Stimulated activated CD8-positive, alpha-beta memory T cell treated with anti-CD3 and anti-CD28 coated beads, Interleukin-4, amount 100 ng/mL, for 1 hour (primary cell): Measurements from ENCODE around the gene KLKB1.

Source experiments
- DNase-seq, 2 donors: peaks; one replicate each; pipeline ENCODE4 v3.0.0-alpha.2; 2020; ENCODE audit warnings: low read depth in 2 of 2, low spot score in 1 of 2

Gene KLKB1

DNA sequence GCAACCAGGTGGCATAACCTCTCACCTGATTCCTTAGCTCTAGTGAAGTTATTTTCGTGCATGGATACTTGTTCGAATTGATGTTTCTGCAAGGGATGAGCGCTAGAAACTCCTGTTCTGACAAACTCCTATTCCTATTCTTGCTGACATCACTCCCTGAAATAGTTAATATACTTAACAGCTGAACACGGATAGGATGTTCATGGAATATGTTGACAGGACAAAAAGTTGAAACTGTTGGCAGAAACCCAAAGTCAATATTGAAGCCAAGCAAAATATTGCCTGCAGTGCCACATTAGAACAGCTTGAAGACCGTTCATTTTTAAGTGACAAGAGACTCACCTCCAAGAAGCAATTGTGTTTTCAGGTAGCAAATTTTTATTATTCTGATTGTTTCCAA, at the start of gene KLKB1:
KLKB1 (plus strand) TSS at position 287 of the 400 bp plus-strand sequence. CDS start 689 bp downstream, outside the sequence.
- DNase-seq: no peak

DNA sequence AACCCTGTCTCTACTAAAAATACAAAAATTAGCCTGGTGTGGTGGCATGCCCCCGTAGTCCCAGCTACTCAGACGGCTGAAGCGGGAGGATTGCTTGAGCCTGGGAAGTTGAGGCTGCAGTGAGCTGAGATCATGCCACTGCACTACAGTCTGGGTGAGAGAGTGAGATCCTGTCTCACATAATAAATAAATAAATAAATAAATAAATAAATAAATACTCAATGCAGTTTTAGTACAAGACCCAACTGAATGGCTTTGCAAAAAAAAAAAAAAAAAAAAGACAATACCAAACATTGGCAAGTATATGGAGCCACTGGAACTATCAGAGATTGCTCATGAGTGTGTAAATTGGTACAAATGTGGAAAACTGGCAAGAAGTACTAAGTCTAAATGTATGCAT, 39.2 kb upstream of the KLKB1 start:
- no peak for DNase-seq

DNA sequence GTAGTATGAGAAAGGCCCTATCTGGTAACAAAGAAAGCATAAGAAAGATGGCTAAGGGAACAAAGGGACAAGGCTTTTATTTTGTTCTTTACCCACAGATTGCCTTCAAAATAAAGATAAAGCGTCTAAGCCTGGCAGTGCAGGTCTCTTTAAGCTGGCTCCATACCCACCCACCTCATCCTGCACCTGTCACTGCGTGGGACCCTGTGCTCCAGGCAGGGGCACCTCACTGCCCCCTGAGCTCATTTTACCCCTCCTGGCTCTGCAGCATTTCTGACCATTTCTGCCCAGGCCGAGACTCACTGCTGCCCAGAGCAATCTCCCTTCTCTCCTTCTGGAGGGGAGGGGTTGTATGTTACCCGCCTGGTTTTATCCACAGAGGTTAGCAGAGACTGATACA, 37.7 kb upstream of the KLKB1 start:
- DNase-seq: no peak

DNA sequence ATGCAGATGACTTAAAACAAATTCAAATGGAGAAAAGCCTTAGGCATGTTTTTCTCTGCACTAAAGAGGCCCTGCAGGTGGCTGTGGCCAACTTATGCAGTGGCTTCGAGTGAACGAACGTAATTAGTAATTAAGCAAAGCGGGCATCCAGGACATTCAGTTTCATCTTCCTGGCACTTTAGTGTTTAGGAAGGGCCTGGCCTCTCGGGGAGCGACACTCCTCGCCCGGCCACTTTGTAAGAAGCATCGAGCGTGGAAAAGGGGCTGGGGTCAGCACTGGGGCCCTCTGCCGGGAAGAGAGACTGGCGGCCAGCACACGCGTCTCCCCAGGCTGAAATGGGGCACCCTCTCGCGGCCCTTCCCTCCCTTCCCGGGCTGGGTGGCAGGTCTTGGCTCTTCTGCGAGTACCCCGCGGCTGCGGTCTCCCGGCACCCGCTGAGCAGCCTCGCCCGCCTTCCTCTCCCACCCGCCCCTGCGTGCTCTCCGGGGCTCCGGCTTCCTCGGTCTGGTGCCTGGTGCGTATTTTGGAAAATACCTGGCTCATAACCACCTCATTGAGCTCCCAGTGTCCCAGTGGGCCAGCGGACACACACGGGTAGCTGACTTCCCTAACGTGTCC, 36.6 kb upstream of the KLKB1 start:
- DNase-seq: peak in 1 of 2 donors; percentile 17

DNA sequence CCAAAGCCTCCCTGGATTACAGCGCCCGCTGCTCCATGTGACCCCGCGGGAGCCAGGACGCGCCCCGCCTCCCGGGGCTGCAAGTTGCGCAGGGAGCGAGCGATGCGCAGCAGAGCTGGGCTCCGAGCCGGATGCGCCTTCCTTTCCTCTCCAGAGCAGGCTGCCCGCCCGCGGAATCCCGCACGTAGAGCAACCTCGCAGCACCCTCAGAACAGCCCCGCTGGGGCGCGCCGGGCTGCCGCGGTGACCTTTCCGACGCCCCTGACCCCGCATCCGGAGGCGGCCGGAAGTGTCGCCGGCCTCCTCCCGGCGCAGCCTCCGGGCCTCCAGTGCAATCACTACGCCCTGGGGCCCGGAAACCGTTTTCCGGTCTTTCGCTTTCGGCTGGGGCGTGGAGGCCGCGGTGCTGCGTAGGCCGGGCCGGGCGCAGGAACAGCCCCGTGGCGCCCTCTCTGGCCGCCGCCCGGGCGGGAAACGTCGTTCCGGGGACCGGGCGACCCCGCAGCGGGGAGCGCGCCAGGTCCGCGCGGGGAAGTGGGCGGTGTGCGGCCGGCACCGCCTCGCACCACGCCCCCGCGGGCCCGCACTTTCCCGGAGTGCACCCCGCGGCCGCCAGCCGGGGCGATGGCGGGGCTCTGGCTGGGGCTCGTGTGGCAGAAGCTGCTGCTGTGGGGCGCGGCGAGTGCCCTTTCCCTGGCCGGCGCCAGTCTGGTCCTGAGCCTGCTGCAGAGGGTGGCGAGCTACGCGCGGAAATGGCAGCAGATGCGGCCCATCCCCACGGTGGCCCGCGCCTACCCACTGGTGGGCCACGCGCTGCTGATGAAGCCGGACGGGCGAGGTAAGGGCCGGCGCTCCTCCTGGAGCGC, 35.9 kb upstream of the KLKB1 start, which contains the start of gene CYP4V2:
CYP4V2 (plus strand) TSS at position 368 of the 866 bp plus-strand sequence; CDS start at position 625, 257 bp downstream.
- DNase-seq: peak; percentile 64 to 75

DNA sequence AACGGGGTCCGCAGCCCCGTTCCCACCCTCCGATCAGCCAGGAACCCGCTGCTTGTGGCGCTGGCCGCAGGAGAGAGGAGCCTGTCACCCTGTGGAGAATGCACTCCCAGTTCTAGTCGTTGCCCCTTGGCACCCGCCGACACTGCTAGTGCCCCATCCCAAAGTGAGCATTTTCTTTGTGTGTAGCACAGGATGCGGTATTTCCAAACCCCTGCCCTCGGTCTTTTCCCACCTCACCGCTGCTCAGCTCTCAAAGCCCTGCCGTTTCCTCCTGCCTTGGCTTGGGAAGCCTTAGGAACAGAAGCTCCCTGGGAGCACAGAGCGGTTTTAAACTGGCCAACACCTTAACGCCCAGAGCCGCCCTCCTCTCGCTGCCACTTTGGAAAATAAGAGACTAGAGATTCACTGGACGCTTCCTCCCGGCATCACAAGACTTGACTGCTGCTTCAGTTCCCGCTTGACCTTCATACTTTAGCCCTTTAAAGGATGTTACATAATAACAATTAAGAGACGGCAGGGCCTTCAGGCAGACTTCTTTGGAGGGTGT, 35.2 kb upstream of the KLKB1 start:
- peak in 1 of 2 donors; percentile 12 for DNase-seq

DNA sequence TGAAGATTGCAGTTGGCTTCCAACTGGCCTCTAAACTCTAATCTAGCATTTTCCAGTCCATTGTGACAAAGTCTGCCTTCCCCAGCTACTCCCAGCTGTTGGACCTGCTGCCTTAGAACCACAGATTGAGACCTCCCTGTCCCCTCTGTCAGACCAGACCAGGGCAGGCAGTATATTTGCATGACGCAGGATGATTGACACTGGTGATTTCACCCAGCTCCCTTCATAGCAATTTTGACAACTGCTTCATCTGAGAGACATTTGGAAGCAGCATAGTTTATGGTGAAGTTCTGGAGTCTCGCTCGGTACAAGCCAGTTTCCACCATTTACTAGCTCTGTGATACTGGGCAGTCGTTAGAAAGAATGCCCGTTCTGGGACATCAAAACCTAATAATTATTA, 33.5 kb upstream of the KLKB1 start:
- no peak for DNase-seq

DNA sequence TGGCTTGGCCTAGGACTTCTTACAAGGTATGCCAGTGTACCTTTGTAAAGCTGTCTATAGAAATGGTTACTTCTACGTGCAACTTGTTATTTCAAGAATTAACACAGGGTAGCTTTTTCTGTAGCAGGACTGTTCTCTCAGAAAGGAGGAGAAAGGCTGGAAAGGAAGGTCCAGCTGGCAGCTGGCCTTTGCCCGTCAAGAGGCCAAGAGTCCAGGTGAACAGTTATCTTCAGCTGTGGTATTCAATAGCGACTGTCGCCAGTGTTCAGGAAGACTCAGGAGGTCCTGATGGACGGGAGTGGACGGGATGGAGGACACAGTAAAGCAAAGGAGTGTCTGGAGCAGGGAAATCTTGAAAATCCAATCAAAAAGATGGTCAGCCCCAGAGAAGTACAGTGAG, 31.2 kb upstream of the KLKB1 start:
- no peak for DNase-seq

DNA sequence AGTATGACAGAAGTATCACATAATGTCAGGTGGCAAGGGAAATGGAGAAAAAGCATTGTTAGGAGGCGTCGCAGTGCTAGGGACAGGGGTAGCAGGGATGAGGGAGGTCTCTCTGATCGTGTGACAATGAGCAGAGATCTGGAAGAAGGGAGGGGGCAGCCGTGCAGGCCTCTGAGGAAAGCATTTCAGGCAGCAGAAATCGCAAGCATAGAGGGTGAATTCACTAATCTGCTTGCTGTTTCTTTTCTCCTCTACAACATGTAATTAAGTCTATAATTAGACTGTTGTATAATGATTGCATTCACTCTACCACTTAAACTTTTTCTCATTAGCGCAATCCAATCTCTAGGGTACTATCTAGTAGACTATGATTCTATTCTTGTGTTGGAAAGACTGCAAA, 26.8 kb upstream of the KLKB1 start:
- no peak for DNase-seq

DNA sequence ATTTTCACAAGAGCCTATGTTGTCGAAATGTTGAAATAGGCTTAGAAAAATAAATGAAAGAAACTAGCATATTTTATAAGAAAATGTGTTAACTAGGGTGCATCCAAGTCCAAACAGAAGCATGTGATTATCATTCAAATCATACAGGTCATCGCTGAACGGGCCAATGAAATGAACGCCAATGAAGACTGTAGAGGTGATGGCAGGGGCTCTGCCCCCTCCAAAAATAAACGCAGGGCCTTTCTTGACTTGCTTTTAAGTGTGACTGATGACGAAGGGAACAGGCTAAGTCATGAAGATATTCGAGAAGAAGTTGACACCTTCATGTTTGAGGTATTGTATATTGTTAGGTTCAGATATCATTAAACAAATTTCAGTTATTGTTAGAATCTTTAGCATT, 26.3 kb upstream of the KLKB1 start:
- DNase-seq: no peak

DNA sequence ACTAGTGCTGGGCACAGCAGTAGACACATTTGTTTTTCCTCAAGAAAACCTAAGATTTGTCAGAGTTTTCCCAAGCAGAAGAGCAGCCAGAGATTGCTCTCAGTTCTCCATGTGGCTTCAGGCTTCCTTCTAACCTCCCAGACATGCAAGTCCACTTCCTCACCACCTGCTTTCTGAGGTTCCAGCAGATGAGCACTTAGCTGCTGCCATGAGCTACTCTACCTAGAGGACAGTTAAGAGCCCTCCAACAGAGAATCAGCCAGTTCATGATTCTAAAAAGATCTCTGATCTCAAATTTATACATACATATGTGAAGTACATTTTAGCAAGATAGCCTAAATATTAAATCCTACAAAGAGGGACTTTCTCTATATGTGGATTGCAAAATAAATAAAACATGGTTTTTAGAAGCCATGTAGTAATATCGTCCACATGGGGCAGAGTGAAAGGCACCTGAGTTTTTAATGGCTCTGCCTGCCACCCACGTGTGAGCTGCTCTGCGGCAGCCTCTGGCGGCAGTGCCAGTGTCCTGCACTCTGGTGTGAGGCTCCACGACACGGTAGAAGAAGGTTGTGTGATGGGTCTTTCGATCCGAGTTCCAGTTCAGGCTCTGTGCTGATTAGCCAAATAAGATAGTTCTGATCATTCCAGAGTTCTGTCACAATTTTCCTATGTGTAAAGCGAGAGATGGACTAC, 25.6 kb upstream of the KLKB1 start:
- peak in 1 of 2 donors; percentile 33 for DNase-seq

DNA sequence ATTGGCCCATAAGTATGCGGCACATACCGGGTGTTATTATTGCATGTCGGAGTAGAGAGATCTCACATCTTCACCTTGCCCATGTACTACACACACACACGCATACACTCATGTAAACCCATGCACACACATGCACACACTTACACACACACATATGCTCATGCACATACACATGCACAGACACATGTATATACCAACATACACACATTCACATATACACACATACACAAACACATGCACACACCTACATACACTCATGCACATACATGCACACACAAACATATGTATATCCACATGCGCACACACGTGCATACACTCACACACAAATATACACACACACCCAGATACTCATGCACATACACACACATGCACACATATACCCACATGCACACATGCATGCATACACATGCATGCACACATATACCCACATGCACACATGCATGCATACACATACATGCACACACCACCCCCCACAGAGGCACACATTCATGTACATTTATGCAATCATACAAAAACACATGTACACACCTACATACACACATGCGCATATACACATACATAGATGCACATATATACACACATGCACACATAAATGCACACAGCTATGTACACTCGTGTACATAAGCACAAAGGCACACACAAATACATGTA, 24.7 kb upstream of the KLKB1 start:
- DNase-seq: no peak

DNA sequence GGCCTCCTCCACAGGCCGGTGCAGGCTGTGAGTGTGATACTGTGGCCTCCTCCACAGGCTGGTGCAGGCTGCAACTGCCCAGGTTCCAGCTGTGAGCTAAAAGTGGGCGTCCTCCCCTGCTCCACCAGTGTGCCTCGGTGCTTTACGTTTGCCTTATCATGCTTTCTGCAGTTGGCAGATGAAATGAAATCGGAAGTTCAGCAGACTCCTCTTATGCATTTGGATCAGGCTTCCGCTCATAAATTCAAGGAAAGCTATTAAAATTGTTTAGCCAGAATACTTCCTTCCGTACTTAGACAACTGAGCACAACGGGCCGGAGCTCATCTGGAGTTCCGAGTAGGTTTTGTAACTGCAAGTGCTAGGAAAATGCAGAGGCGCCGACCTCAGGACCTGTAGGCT, 23.9 kb upstream of the KLKB1 start:
- no peak for DNase-seq

DNA sequence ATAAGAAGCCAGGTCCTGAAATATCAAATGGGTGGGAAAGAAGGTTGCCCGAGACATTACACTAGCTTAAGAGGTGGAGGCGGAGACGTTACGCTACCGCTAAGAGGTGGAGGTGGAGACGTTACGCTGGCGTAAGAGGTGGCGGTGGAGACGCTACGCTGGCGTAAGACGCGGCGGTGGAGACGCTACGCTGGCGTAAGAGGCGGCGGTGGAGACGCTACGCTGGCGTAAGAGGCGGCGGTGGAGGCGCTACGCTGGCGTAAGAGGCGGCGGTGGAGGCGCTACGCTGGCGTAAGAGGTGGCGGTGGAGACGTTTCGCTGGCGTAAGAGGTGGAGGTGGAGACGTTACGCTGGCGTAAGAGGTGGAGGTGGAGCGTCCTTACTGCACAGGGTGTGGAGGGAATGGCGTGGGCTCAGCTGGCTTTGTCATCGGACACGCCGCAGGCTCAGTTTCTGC, 23.2 kb upstream of the KLKB1 start:
- DNase-seq: peak in 1 of 2 donors; percentile 42

DNA sequence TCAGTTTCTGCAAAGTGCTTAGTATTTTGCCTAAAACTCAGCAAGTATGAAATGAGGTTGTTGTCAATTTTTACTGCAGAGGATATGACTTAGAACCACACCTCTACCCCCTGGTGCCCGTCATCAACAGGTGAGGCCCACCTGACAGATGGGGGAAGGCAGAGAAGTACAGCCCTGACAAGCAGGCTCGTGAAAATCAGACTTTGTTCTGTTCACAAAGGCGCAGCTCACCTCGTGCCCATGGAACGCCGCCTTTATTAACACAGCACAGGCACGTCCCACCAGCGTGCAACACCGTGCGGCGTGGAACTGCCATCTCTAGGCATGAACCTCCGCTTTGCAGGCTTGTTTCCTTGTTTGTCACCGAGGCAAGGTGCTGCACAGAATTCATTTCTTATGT, 22.6 kb upstream of the KLKB1 start:
- no peak for DNase-seq

DNA sequence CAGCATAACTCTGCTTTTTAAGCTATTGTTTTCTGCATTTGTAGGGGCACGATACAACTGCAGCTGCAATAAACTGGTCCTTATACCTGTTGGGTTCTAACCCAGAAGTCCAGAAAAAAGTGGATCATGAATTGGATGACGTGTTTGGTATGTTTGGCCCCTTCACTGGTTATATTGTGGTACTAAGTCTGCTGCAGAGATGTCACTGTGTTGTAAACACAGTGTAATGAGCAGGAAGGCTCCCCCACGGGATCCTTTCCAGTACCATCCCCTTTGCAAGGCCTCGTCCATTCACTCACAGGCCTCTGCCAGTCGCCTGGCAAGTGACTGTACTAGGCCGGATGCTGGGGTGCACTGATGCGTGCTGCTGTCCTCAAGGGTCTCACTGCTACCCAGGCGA, 22.2 kb upstream of the KLKB1 start:
- no peak for DNase-seq

DNA sequence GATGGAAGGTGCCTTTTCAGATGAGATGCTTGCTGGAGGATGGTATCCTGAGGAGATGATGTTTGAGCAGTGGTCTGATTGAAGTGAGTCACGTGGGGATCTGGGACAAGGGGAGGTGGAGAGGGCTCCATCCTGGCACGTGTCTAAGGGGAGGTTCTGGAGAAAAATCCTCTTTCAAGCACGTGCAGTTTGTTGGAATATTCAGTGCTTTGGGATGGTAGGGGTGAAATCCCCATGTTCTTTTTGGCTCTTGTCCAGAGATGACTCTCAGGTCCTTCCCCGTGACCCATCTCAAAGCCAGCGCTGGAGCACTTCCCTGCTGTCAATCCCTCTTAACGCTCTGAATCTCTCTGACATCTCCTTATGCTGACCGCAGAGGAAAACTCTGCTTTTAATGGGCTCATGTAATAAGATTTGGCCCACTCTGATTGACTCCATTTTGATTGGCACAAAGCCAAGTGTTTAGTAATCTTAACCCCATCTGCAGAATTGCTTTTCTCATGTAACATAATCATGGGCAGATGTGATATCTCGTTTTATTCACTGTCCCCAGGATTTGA, 10.8 kb upstream of the KLKB1 start:
- no peak for DNase-seq

DNA sequence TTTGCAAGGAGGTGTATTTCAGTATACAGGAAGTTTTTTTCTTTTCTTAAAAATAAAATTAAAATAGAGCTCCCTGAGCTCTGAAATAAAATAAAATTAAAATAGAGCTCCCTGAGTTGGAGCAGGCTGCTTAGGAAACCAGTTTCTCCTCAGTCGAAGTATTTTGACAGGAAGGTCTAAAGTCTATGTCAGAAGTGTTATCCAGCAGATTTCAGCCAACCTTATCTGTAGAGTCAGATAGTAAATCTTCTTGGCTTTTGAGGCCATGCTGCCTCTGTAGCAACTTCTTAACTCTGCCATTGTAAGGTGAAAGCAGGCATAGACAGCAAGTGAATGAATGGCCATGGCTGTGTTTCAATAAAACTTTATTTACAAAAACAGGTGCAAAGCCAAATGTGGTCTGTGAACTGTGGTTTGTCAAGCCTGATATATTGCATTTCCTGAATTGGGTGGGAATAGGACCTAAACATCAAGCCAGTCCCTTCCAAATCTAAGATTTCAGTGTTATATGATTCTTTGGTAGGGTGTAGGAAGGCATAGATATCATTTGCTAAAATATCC, 9.5 kb upstream of the KLKB1 start:
- DNase-seq: no peak

DNA sequence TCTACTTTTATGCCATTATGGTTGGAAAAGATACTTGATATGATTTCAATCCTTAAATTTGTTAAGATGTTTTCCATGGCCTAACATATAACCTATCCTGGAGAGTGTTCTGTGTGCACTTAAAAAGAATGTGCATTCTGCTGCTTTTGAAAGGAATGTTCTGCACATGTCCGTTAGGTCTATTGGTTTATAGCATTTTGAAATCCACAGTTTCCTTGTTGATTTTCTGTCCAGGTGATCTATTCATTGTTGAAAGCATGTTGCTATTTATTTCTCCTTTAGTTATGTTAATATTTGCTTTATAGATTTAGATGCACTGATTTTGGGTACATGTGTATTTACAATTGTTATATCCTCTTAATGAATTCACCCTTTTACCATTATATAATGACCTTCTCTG, 5.7 kb upstream of the KLKB1 start:
- no peak for DNase-seq

DNA sequence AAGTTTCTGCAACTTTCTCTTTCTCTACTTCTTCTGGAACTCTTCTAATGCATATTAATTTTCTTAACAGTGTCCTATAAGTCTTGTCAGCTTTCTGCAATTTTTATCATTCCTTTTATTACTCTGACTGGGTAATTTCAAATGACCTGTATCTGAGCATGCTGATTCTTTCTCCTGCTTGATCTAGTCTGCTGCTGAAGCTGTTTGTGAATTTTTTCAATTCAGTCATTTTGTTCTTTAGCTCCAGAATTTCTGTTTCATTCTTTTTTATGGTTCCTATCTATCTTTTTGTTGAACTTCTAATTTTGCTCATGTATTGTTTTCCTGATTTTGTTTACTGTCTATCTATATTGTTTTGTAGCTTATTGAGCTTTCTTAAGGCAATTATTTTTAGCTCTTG, 1.5 kb upstream of the KLKB1 start:
- no peak for DNase-seq
